Measurements from ENCODE around the gene CUBN.

DNA sequence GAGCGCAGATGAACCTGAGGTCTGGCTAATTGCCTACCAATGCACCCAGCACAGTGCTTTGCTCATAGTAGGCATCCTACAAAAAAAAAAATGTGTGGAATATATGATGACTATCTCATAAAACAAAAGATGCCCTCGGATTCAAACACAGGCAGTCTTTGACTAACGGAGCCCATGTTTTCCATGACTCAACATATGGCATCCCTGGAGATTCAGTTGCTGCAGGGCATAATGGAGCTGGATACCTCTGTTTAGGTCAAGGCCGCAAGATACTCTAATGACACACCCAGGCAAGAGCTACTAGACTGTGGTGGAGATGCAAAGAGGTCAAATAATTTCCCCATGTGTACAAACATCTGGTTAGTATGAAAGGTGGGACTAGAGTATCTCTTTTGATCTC, 16.3 kb downstream of the CUBN start:
- TF ChIP-seq, protein P1, sequence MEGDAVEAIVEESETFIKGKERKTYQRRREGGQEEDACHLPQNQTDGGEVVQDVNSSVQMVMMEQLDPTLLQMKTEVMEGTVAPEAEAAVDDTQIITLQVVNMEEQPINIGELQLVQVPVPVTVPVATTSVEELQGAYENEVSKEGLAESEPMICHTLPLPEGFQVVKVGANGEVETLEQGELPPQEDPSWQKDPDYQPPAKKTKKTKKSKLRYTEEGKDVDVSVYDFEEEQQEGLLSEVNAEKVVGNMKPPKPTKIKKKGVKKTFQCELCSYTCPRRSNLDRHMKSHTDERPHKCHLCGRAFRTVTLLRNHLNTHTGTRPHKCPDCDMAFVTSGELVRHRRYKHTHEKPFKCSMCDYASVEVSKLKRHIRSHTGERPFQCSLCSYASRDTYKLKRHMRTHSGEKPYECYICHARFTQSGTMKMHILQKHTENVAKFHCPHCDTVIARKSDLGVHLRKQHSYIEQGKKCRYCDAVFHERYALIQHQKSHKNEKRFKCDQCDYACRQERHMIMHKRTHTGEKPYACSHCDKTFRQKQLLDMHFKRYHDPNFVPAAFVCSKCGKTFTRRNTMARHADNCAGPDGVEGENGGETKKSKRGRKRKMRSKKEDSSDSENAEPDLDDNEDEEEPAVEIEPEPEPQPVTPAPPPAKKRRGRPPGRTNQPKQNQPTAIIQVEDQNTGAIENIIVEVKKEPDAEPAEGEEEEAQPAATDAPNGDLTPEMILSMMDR (IDR thresholded peaks at IDR 0.05): no peak
- TF ChIP-seq POLR2AphosphoS5 (IDR thresholded peaks at IDR 0.05; ENCODE audit: low read depth, low read length): no peak
- TF ChIP-seq, protein P2, sequence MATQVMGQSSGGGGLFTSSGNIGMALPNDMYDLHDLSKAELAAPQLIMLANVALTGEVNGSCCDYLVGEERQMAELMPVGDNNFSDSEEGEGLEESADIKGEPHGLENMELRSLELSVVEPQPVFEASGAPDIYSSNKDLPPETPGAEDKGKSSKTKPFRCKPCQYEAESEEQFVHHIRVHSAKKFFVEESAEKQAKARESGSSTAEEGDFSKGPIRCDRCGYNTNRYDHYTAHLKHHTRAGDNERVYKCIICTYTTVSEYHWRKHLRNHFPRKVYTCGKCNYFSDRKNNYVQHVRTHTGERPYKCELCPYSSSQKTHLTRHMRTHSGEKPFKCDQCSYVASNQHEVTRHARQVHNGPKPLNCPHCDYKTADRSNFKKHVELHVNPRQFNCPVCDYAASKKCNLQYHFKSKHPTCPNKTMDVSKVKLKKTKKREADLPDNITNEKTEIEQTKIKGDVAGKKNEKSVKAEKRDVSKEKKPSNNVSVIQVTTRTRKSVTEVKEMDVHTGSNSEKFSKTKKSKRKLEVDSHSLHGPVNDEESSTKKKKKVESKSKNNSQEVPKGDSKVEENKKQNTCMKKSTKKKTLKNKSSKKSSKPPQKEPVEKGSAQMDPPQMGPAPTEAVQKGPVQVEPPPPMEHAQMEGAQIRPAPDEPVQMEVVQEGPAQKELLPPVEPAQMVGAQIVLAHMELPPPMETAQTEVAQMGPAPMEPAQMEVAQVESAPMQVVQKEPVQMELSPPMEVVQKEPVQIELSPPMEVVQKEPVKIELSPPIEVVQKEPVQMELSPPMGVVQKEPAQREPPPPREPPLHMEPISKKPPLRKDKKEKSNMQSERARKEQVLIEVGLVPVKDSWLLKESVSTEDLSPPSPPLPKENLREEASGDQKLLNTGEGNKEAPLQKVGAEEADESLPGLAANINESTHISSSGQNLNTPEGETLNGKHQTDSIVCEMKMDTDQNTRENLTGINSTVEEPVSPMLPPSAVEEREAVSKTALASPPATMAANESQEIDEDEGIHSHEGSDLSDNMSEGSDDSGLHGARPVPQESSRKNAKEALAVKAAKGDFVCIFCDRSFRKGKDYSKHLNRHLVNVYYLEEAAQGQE (IDR thresholded peaks at IDR 0.05; ENCODE audit: insufficient read depth in 1 of 2, low read depth in 2 of 2, low read length in 1 of 2): no peak
- no peak for TF ChIP-seq SIN3A (IDR thresholded peaks at IDR 0.05; ENCODE audit: borderline replicate concordance, insufficient read depth, low read depth, low read length)
- no peak for TF ChIP-seq TCF7L2 (IDR thresholded peaks at IDR 0.05; ENCODE audit: low read depth, low read length)

Data from Panc1 (cell line).